ENCODE results near the gene RTEL1. TPM values are rescaled to one million over a fixed set of nuclear protein-coding genes. Genes with fewer than 3 reads are reported as not detected.

Gene RTEL1
- total and polyA plus RNA-seq, 2 donors (not counting 1 experiment from before 2014, with no cell fraction given) = 15.1 to 32.6 TPM

- peaks cover 0 to 26% of the 10 kb centered on the region in 2 experiments for H3K36me3 ChIP-seq (replicated peaks in 1 of 2; ENCODE audit: control extremely low read depth in 1 of 2, control insufficient read depth in 1 of 2, extremely low read depth in 1 of 2, insufficient read depth in 2 of 2, low read length in 1 of 2)
- H3K27ac Mint-ChIP-seq = no peak overlapping the region
- 90% methylated on average over 13 of the region's 14 CpGs for WGBS (ENCODE audit: insufficient coverage)
- ATAC-seq (ENCODE audit: low read depth) = no peak
- H2AFZ ChIP-seq (ENCODE audit: insufficient read depth, low read depth, low read length, poor library complexity, severe bottlenecking) = no peak overlapping the region
- H3K27ac ChIP-seq (ENCODE audit: low read length in 2 of 2) = no peak overlapping the region
- CTCF ChIA-PET = no interaction called here
- H4K20me1 ChIP-seq (ENCODE audit: control insufficient read depth, insufficient read depth, low read length, poor library complexity, severe bottlenecking) = peaks cover 99% of the 10 kb centered on the region
- H3K79me2 ChIP-seq (ENCODE audit: control insufficient read depth, insufficient read depth, low read length) = peaks cover 91% of the 10 kb centered on the region
- H3K9ac ChIP-seq (ENCODE audit: low read length) = no peak overlapping the region
- intact Hi-C loops (cut with micrococcal nuclease) = no loop called here
- POLR2A ChIA-PET = no interaction called here
- no peak for TF ChIP-seq CTCF (IDR thresholded peaks at IDR 0.05)
- no peak for TF ChIP-seq EZH2 (IDR thresholded peaks at IDR 0.05; ENCODE audit: borderline replicate concordance, insufficient read depth, low read depth, low read length, poor library complexity, severe bottlenecking)
- peaks cover 17 to 18% of the 10 kb centered on the region in 2 donors for H3K4me1 ChIP-seq (ENCODE audit: control insufficient read depth in 2 of 2, insufficient read depth in 2 of 2, low read length in 2 of 2)
- peak; percentile 12 for DNase-seq
- no peak overlapping the region for H3K4me3 ChIP-seq (ENCODE audit: control extremely low read depth in 1 of 5, extremely low read depth in 1 of 5, insufficient read depth in 1 of 5, low read depth in 2 of 5, low read length in 4 of 5)
- peaks cover 0 to 3% (median 0%) of the 10 kb centered on the region in 4 experiments for H3K27me3 ChIP-seq (replicated peaks in 1 of 4; ENCODE audit: control extremely low read depth in 1 of 4, control insufficient read depth in 3 of 4, insufficient read depth in 4 of 4, low read length in 3 of 4)
- no peak overlapping the region for H3K4me3 Mint-ChIP-seq
- H3K9me3 Mint-ChIP-seq (ENCODE audit: insufficient read depth) = no peaks in the 10 kb centered on the region
- no peak overlapping the region for H3K4me2 ChIP-seq (replicated peaks; ENCODE audit: low read depth, low read length, poor library complexity, severe bottlenecking)
- no peaks in the 10 kb centered on the region for H3K27me3 Mint-ChIP-seq
- H3K4me1 Mint-ChIP-seq = peaks cover 13% of the 10 kb centered on the region
- H3K9me3 ChIP-seq (ENCODE audit: control extremely low read depth in 1 of 3, control insufficient read depth in 2 of 3, insufficient read depth in 1 of 3, low read length in 2 of 3) = no peaks in the 10 kb centered on the region
These were observed 43.4 kb downstream of the RTEL1 start for GRCh38 chr20:63701329-63702035.

DNA sequence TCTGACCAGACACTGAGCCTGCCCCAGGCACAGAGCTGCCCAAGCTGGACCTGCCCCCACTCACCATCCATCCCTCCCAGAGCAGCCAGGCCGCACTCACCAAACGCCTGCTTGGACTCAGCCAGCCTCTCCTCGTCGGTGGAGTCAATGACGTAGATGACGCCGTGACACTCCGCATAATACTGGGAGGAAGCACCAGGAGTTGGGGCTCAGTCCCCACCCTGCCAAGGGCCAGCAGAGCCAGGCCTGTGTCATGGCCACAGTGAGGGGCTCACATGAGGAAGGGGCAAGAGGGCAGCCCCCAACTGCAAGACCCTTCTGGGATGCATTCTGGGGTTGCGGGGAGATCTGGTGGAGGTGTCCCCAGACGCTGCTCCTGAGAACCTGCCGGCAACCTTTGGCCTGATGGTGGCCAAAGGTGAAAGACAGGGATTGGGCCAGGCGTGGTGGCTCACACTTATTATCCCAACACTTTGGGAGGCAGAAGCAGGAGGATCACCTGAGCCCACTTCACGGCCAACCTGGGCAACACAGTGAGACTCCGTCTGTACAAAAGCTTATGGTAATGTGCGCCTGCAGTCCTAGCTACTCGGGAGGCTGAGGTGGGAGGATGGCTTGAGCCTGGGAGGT, 44.0 kb downstream of the RTEL1 start:
- Mint-ChIP-seq H3K4me3 (no peak overlapping the region), H3K4me1 (peaks cover 14% of the 10 kb centered on the region), H3K27ac (no peak overlapping the region), H3K27me3 (no peaks in the 10 kb centered on the region), H3K9me3 (ENCODE audit: insufficient read depth) (no peaks in the 10 kb centered on the region)
- intact Hi-C loops (cut with micrococcal nuclease) = no loop called here
- ATAC-seq (ENCODE audit: low read depth) = no peak
- CTCF ChIA-PET = interaction anchor here (0.6 kb wide), 1 partner anchor 322 kb away, joined by 3 read pairs; no protein-coding TSS in a partner anchor
- no peak overlapping the region for H3K4me2 ChIP-seq (replicated peaks; ENCODE audit: low read depth, low read length, poor library complexity, severe bottlenecking)
- H2AFZ ChIP-seq (ENCODE audit: insufficient read depth, low read depth, low read length, poor library complexity, severe bottlenecking) = no peak overlapping the region
- peaks cover 0 to 26% of the 10 kb centered on the region in 2 experiments for H3K36me3 ChIP-seq (replicated peaks in 1 of 2; ENCODE audit: control extremely low read depth in 1 of 2, control insufficient read depth in 1 of 2, extremely low read depth in 1 of 2, insufficient read depth in 2 of 2, low read length in 1 of 2)
- no peaks in the 10 kb centered on the region for H3K9me3 ChIP-seq (ENCODE audit: control extremely low read depth in 1 of 3, control insufficient read depth in 2 of 3, insufficient read depth in 1 of 3, low read length in 2 of 3)
- POLR2A ChIA-PET = interaction anchor here (1.0 kb wide), 1 partner anchor 39 kb away, joined by 3 read pairs; no protein-coding TSS in a partner anchor
- no peak overlapping the region for H3K4me3 ChIP-seq (ENCODE audit: control extremely low read depth in 1 of 5, extremely low read depth in 1 of 5, insufficient read depth in 1 of 5, low read depth in 2 of 5, low read length in 4 of 5)
- DNase-seq = no peak
- no peak overlapping the region for H3K9ac ChIP-seq (ENCODE audit: low read length)
- WGBS (ENCODE audit: insufficient coverage) = 95% methylated on average over 16 of the region's 16 CpGs
- H3K27me3 ChIP-seq (replicated peaks in 1 of 4; ENCODE audit: control extremely low read depth in 1 of 4, control insufficient read depth in 3 of 4, insufficient read depth in 4 of 4, low read length in 3 of 4) = no peaks in the 10 kb centered on the region
- no peak overlapping the region for H3K27ac ChIP-seq (ENCODE audit: low read length in 2 of 2)
- H3K4me1 ChIP-seq (ENCODE audit: control insufficient read depth in 2 of 2, insufficient read depth in 2 of 2, low read length in 2 of 2) = peaks cover 17 to 18% of the 10 kb centered on the region in 2 donors
- TF ChIP-seq EZH2 (IDR thresholded peaks at IDR 0.05; ENCODE audit: borderline replicate concordance, insufficient read depth, low read depth, low read length, poor library complexity, severe bottlenecking) = no peak
- TF ChIP-seq CTCF (IDR thresholded peaks at IDR 0.05) = no peak
- H3K79me2 ChIP-seq (ENCODE audit: control insufficient read depth, insufficient read depth, low read length) = peaks cover 97% of the 10 kb centered on the region
- peaks cover 99% of the 10 kb centered on the region for H4K20me1 ChIP-seq (ENCODE audit: control insufficient read depth, insufficient read depth, low read length, poor library complexity, severe bottlenecking)
